Neural cell (in vitro differentiated cells): ENCODE measurements around the gene DUOX1. TPM values are rescaled to one million over a fixed set of nuclear protein-coding genes. Genes with fewer than 3 reads are reported as not detected.

Experiments
- H2AFZ ChIP-seq: fragments of 200-600, 300-800 bp; sonication (generic), shearing (Covaris generic); 2 replicates; pipeline ENCODE4 v1.6.0; 2014; ENCODE audit warnings: low read depth, mild to moderate bottlenecking, antibody characterized with exemption, low read length, moderate library complexity
- H3F3A ChIP-seq: fragments of 200-600 bp; shearing (Covaris generic); 2 replicates; pipeline ENCODE4 v1.6.1; 2016; ENCODE audit warnings: mild to moderate bottlenecking, moderate library complexity, mixed read lengths, antibody characterized with exemption, low read length; ENCODE audit not compliant: insufficient read depth, poor library complexity, severe bottlenecking
- H3K27ac ChIP-seq: fragments of 200-600, 300-800 bp; sonication (generic), shearing (Covaris generic); 2 replicates; pipeline ENCODE4 v1.5.1; 2014; ENCODE audit warnings: mild to moderate bottlenecking, low read length, moderate library complexity
- H3K27me3 ChIP-seq: fragments of 300-800, 200-600 bp; sonication (generic), shearing (Covaris generic); 2 replicates; pipeline ENCODE4 v1.6.0; 2014; ENCODE audit warnings: mild to moderate bottlenecking, low read depth, low read length, moderate library complexity; ENCODE audit not compliant: insufficient read depth
- H3K36me3 ChIP-seq: fragments of 300-800, 200-600 bp; sonication (generic), shearing (Covaris generic); 2 replicates; pipeline ENCODE4 v1.5.1; 2014; ENCODE audit warnings: mild to moderate bottlenecking, antibody characterized with exemption, low read length, moderate library complexity; ENCODE audit not compliant: insufficient read depth
- H3K4me2 ChIP-seq: fragments of 300-800, 200-600 bp; sonication (generic), shearing (Covaris generic); 2 replicates; pipeline ENCODE4 v1.6.0; 2014; ENCODE audit warnings: mild to moderate bottlenecking, low read length
- H3K4me3 ChIP-seq: fragments of 300-800, 200-600 bp; sonication (generic), shearing (Covaris generic); 2 replicates; pipeline ENCODE4 v1.5.1; 2014; ENCODE audit warnings: mild to moderate bottlenecking, low read length, moderate library complexity
- H3K79me2 ChIP-seq: fragments of 200-600 bp; shearing (Covaris generic); replicated peaks from 2 replicates; pipeline ENCODE4 v1.6.0; 2014; ENCODE audit warnings: mild to moderate bottlenecking, low read length, moderate library complexity; ENCODE audit not compliant: insufficient read depth
- H3K9ac ChIP-seq: fragments of 300-800, 200-600 bp; sonication (generic), shearing (Covaris generic); 2 replicates; pipeline ENCODE4 v1.6.1; 2016; ENCODE audit warnings: mild to moderate bottlenecking, low read length, mixed read lengths
- H3K9me2 ChIP-seq: fragments of 200-600 bp; shearing (Covaris generic); 2 replicates; pipeline ENCODE4 v1.6.1; 2016; ENCODE audit warnings: mild to moderate bottlenecking, low read length, mixed read lengths; ENCODE audit not compliant: insufficient read depth
- H3K9me3 ChIP-seq: fragments of 200-600, 300-800 bp; sonication (generic), shearing (Covaris generic); 2 replicates; pipeline ENCODE4 v1.6.1; 2016; ENCODE audit warnings: mild to moderate bottlenecking, mixed run types, low read length, moderate library complexity, mixed read lengths
- H4K20me1 ChIP-seq: fragments of 200-600 bp; shearing (Covaris generic); 2 replicates; pipeline ENCODE4 v1.6.1; 2016; ENCODE audit warnings: mild to moderate bottlenecking, mixed run types; ENCODE audit not compliant: insufficient read depth
- EP300 ChIP-seq: fragments of 450-650 bp; conservative IDR thresholded peaks from 2 replicates; pipeline ENCODE4 v1.6.1; 2014; ENCODE audit warnings: antibody characterized with exemption, mild to moderate bottlenecking, moderate library complexity; ENCODE audit not compliant: poor library complexity, severe bottlenecking
- EZH2 ChIP-seq: fragments of 200-600, 300-800 bp; shearing (Covaris generic), sonication (generic); IDR thresholded peaks from 2 replicates; pipeline ENCODE4 v1.6.1; 2014; ENCODE audit warnings: antibody characterized with exemption, low read length, borderline replicate concordance, mild to moderate bottlenecking; ENCODE audit not compliant: insufficient read depth, poor library complexity, severe bottlenecking
- MXI1 ChIP-seq: fragments of 450-650 bp; conservative IDR thresholded peaks from 2 replicates; pipeline ENCODE4 v1.6.1; 2014; ENCODE audit warnings: antibody characterized with exemption, mild to moderate bottlenecking; ENCODE audit not compliant: poor library complexity, severe bottlenecking
- POLR2AphosphoS5 ChIP-seq: IDR thresholded peaks from 2 replicates; pipeline ENCODE4 v1.6.1; 2012
- RAD21 ChIP-seq: fragments of 450-650 bp; conservative IDR thresholded peaks from 2 replicates; pipeline ENCODE4 v1.6.1; 2014; ENCODE audit warnings: antibody characterized with exemption, mild to moderate bottlenecking, moderate library complexity
- SMC3 ChIP-seq: fragments of 450-650 bp; conservative IDR thresholded peaks from 2 replicates; pipeline ENCODE4 v1.6.1; 2014; ENCODE audit warnings: antibody characterized with exemption, mild to moderate bottlenecking, moderate library complexity; ENCODE audit not compliant: poor library complexity
- TAF1 ChIP-seq: IDR thresholded peaks from 2 replicates; pipeline ENCODE4 v1.6.1; 2012; ENCODE audit warnings: low read depth
- polyA plus RNA-seq: library from polyadenylated mRNA; depleted of rRNA; stranded (reverse); fragments of >200 nt; gene quantifications from 2 replicates; pipeline ENCODE4 v1.2.3, GENCODE V29; 2014
- TF ChIP-seq, protein P1 (sequence below): fragments of 450-650 bp; IDR thresholded peaks from 2 replicates; pipeline ENCODE4 v1.5.1; 2014; ENCODE audit warnings: antibody characterized with exemption, mild to moderate bottlenecking, moderate library complexity; ENCODE audit not compliant: poor library complexity, severe bottlenecking
- TF ChIP-seq, protein P2 (sequence below): IDR thresholded peaks from 2 replicates; pipeline ENCODE4 v1.6.1; 2012; ENCODE audit warnings: borderline replicate concordance

The DUOX1 gene
- polyA plus RNA-seq, 1 donor from 2014 or later, result not detected

DNA sequence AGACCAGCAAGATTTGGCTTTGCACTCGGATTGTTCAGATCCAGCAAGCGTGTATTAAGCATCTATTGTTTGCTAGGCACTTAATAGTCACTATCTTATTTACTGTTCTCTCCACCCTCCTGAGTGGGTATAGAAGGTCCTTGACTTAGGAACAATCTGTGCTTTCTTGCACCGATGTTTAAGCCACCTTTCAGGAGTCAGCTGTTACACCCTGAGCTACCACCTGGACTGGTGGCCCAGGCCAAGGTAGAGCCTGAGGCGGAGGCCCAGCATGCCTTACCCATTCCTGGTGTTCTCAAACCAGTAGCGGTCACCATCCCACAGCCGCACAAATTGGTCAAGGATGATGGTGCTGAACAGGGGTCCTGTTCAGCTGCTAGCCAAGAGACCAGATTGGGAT lies 10.0 kb downstream of the DUOX1 start:
- Histone ChIP-seq H3K9me2 (no peaks in the 10 kb centered on the region), H4K20me1 (no peaks in the 10 kb centered on the region), H3K79me2 (no peaks in the 10 kb centered on the region), H3K9me3 (no peaks in the 10 kb centered on the region), H2AFZ (no peak overlapping the region), H3K27ac (no peak overlapping the region), H3K4me3 (no peak overlapping the region), H3K36me3 (no peaks in the 10 kb centered on the region), H3K27me3 (peaks cover 17% of the 10 kb centered on the region), H3F3A (no peaks in the 10 kb centered on the region), H3K9ac (no peak overlapping the region), H3K4me2 (no peak overlapping the region)
- TF ChIP-seq TAF1, result no peak
- TF ChIP-seq MXI1, result no peak

DNA sequence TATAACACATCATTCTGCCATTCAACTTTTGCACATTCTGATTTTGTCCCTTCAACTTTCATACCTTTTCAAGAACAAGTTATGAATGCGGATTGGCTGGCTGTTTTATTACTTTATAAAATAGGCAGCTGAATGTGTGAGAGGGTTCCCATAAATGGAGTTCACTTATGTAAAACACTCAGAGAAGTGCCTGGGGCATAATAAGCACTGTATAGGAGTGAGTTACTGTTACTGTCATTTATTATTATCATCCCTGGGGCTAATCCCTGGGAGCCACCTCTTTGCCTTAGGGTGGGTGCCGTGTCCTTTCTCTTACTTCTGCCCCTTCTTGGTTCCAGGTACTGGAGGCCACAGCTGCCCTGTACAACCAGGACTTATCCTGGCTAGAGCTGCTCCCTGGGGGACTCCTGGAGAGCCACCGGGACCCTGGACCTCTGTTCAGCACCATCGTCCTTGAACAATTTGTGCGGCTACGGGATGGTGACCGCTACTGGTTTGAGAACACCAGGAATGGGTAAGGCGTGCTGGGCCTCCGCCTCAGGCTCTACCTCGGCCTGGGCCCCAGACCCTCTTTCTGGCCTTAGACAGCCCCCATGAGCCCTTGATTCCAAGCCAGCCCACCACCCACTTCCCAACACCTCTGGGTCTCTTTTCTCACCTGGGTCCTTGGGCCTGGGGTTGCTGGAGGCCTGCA lies 10.9 kb downstream of the DUOX1 start:
- no peaks in the 10 kb centered on the region for H3K36me3 ChIP-seq
- H3F3A ChIP-seq, result no peaks in the 10 kb centered on the region
- H3K79me2 ChIP-seq, result no peaks in the 10 kb centered on the region
- no peak for TF ChIP-seq MXI1
- TF ChIP-seq, protein P1, sequence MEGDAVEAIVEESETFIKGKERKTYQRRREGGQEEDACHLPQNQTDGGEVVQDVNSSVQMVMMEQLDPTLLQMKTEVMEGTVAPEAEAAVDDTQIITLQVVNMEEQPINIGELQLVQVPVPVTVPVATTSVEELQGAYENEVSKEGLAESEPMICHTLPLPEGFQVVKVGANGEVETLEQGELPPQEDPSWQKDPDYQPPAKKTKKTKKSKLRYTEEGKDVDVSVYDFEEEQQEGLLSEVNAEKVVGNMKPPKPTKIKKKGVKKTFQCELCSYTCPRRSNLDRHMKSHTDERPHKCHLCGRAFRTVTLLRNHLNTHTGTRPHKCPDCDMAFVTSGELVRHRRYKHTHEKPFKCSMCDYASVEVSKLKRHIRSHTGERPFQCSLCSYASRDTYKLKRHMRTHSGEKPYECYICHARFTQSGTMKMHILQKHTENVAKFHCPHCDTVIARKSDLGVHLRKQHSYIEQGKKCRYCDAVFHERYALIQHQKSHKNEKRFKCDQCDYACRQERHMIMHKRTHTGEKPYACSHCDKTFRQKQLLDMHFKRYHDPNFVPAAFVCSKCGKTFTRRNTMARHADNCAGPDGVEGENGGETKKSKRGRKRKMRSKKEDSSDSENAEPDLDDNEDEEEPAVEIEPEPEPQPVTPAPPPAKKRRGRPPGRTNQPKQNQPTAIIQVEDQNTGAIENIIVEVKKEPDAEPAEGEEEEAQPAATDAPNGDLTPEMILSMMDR, result no peak
- TF ChIP-seq EZH2, result no peak
- TF ChIP-seq TAF1, result no peak
- TF ChIP-seq, protein P2, sequence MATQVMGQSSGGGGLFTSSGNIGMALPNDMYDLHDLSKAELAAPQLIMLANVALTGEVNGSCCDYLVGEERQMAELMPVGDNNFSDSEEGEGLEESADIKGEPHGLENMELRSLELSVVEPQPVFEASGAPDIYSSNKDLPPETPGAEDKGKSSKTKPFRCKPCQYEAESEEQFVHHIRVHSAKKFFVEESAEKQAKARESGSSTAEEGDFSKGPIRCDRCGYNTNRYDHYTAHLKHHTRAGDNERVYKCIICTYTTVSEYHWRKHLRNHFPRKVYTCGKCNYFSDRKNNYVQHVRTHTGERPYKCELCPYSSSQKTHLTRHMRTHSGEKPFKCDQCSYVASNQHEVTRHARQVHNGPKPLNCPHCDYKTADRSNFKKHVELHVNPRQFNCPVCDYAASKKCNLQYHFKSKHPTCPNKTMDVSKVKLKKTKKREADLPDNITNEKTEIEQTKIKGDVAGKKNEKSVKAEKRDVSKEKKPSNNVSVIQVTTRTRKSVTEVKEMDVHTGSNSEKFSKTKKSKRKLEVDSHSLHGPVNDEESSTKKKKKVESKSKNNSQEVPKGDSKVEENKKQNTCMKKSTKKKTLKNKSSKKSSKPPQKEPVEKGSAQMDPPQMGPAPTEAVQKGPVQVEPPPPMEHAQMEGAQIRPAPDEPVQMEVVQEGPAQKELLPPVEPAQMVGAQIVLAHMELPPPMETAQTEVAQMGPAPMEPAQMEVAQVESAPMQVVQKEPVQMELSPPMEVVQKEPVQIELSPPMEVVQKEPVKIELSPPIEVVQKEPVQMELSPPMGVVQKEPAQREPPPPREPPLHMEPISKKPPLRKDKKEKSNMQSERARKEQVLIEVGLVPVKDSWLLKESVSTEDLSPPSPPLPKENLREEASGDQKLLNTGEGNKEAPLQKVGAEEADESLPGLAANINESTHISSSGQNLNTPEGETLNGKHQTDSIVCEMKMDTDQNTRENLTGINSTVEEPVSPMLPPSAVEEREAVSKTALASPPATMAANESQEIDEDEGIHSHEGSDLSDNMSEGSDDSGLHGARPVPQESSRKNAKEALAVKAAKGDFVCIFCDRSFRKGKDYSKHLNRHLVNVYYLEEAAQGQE, result no peak
- no peak for TF ChIP-seq RAD21
- TF ChIP-seq POLR2AphosphoS5, result no peak
- TF ChIP-seq EP300, result no peak
- no peak for TF ChIP-seq SMC3
- H3K9me2 ChIP-seq, result no peaks in the 10 kb centered on the region
- H3K9me3 ChIP-seq, result no peaks in the 10 kb centered on the region
- no peak overlapping the region for H3K4me3 ChIP-seq
- H3K27me3 ChIP-seq, result peaks cover 12% of the 10 kb centered on the region
- H3K4me2 ChIP-seq, result no peak overlapping the region
- H4K20me1 ChIP-seq, result no peaks in the 10 kb centered on the region
- no peak overlapping the region for H3K27ac ChIP-seq
- no peak overlapping the region for H2AFZ ChIP-seq
- H3K9ac ChIP-seq, result no peak overlapping the region
